ENCODE results near the gene TAOK2. TPM values are rescaled to one million over a fixed set of nuclear protein-coding genes. Genes with fewer than 3 reads are reported as not detected.
A peak's percentile ranks its signal among the peaks of the same experiment; 100 is the strongest.

Gene TAOK2
- total and polyA plus RNA-seq, 2 of the 13 experiments (the other 11 are each of a cell fraction or from before 2014, with no cell fraction given) = 17.4 to 43.2 TPM

GRCh38 chr16:29973384-29974246 is at the start of gene TAOK2 (continued):
- TF ChIP-seq ZNF816 (CRISPR knock-in tag; IDR thresholded peaks at IDR 0.05; ENCODE audit: borderline replicate concordance) = no peak; the same call in 1 of the 2 replicates
- TF ChIP-seq ZNF160 (CRISPR knock-in tag; IDR thresholded peaks at IDR 0.05) = peak; percentile 88; the same call in 1 of the 2 replicates
- peak; percentile 90; the same call in 1 of the 2 replicates for TF ChIP-seq BRCA1 (CRISPR knock-in tag; IDR thresholded peaks at IDR 0.05)
- peak; percentile 87; the same call in 1 of the 2 replicates for TF ChIP-seq MLXIP (CRISPR knock-in tag; IDR thresholded peaks at IDR 0.05; ENCODE audit: borderline replicate concordance)
- 0 out of 2 replicates have a peak, but pooled peaks have one; percentile 87 for TF ChIP-seq CSRNP1 (CRISPR knock-in tag; IDR thresholded peaks at IDR 0.05)
- peak; percentile 73; the same call in 1 of the 2 replicates for TF ChIP-seq XBP1 (CRISPR knock-in tag; IDR thresholded peaks at IDR 0.05)
- no peak for TF ChIP-seq JUND (CRISPR knock-in tag; IDR thresholded peaks at IDR 0.05)
- TF ChIP-seq DNMT3B (CRISPR knock-in tag; conservative IDR thresholded peaks at IDR 0.05) = 0 out of 2 replicates have a peak, but pooled peaks have one; percentile 9
- TF ChIP-seq ZNF780A (CRISPR knock-in tag; IDR thresholded peaks at IDR 0.05) = peak; percentile 90
- TF ChIP-seq JUN (CRISPR knock-in tag; IDR thresholded peaks at IDR 0.05) = peak; percentile 60; the same call in 1 of the 2 replicates
- TF ChIP-seq, protein P1, sequence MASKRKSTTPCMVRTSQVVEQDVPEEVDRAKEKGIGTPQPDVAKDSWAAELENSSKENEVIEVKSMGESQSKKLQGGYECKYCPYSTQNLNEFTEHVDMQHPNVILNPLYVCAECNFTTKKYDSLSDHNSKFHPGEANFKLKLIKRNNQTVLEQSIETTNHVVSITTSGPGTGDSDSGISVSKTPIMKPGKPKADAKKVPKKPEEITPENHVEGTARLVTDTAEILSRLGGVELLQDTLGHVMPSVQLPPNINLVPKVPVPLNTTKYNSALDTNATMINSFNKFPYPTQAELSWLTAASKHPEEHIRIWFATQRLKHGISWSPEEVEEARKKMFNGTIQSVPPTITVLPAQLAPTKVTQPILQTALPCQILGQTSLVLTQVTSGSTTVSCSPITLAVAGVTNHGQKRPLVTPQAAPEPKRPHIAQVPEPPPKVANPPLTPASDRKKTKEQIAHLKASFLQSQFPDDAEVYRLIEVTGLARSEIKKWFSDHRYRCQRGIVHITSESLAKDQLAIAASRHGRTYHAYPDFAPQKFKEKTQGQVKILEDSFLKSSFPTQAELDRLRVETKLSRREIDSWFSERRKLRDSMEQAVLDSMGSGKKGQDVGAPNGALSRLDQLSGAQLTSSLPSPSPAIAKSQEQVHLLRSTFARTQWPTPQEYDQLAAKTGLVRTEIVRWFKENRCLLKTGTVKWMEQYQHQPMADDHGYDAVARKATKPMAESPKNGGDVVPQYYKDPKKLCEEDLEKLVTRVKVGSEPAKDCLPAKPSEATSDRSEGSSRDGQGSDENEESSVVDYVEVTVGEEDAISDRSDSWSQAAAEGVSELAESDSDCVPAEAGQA (IDR thresholded peaks at IDR 0.05; ENCODE audit: low read depth) = peak; percentile 56; the same call in 1 of the 2 replicates
- TF ChIP-seq, protein P1 (CRISPR knock-in tag; IDR thresholded peaks at IDR 0.05; ENCODE audit: borderline replicate concordance) = peak; percentile 60; the same call in 1 of the 2 replicates
- peak; percentile 84 for TF ChIP-seq ZNF747 (CRISPR knock-in tag; IDR thresholded peaks at IDR 0.05; ENCODE audit: borderline replicate concordance)
- peak; percentile 12; the same call in 1 of the 2 replicates for TF ChIP-seq ATF3 (CRISPR knock-in tag; IDR thresholded peaks at IDR 0.05)
- peak; percentile 89 for TF ChIP-seq ZNF256 (CRISPR knock-in tag; conservative IDR thresholded peaks at IDR 0.05)
- TF ChIP-seq ZNF782 (CRISPR knock-in tag; IDR thresholded peaks at IDR 0.05; ENCODE audit: borderline replicate concordance) = 0 out of 2 replicates have a peak, but pooled peaks have one; percentile 22
- TF ChIP-seq KLF12 (CRISPR knock-in tag; IDR thresholded peaks at IDR 0.05; ENCODE audit: borderline replicate concordance) = peak; percentile 96

All from HepG2 (cell line).